ENCODE data around the gene TMPRSS3. TPM values are rescaled to one million over a fixed set of nuclear protein-coding genes. Genes with fewer than 3 reads are reported as not detected.

TMPRSS3 gene
- total RNA-seq, 2 experiments from 2014 or later: 123 to 134 TPM

DNA sequence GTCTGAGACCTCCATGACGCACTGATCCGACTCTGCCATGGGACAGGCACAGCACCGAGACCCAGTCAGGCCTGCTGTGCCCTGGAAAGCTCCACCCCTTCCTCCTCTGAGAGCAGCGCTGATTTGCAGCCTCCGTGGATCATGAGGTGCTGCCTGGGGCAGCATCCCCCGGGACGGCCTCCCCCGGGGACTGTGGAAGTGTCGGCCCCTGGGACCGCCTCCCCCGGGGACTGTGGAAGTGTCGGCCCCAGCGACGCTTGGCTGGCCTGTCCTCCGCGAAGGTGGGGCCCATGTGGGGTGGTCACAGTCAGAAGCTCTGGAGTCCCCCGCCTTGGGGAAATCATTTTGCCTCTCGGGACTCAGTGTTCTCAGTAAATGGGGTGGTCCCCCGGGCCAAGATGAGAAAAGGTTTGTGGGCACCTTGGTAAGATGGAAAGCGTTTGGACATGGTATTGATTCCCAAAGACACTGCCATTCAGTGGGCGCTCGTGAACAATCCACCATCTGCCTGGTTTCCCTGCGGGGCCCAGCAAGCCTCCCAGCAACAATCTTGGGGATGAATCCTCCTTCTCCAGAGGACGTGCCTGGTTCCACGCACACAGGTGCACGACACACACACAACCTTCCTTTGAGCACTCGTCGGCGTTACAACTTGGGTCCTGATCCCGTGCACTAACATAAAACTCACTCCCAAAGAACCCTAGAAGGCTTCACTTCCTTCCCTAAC, 48.1 kb downstream of the TMPRSS3 start:
- ChIA-PET CTCF (interaction anchor here (2.0 kb wide), 1 partner anchor 10 kb away, joined by 11 read pairs; no protein-coding TSS in a partner anchor), POLR2A (no interaction called here)
- Mint-ChIP-seq H3K27ac (no peak overlapping the region), H3K27me3 (no peaks in the 10 kb centered on the region), H3K4me1 (ENCODE audit: low read depth) (no peaks in the 10 kb centered on the region), H3K4me3 (no peak overlapping the region), H3K36me3 (ENCODE audit: low read depth) (no peaks in the 10 kb centered on the region), H3K9me3 (no peaks in the 10 kb centered on the region)
- no peak for DNase-seq
- intact Hi-C loops (cut with micrococcal nuclease): no loop called here
- TF ChIP-seq, protein P1, sequence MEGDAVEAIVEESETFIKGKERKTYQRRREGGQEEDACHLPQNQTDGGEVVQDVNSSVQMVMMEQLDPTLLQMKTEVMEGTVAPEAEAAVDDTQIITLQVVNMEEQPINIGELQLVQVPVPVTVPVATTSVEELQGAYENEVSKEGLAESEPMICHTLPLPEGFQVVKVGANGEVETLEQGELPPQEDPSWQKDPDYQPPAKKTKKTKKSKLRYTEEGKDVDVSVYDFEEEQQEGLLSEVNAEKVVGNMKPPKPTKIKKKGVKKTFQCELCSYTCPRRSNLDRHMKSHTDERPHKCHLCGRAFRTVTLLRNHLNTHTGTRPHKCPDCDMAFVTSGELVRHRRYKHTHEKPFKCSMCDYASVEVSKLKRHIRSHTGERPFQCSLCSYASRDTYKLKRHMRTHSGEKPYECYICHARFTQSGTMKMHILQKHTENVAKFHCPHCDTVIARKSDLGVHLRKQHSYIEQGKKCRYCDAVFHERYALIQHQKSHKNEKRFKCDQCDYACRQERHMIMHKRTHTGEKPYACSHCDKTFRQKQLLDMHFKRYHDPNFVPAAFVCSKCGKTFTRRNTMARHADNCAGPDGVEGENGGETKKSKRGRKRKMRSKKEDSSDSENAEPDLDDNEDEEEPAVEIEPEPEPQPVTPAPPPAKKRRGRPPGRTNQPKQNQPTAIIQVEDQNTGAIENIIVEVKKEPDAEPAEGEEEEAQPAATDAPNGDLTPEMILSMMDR (IDR thresholded peaks at IDR 0.05): no peak
- ATAC-seq: no peak

DNA sequence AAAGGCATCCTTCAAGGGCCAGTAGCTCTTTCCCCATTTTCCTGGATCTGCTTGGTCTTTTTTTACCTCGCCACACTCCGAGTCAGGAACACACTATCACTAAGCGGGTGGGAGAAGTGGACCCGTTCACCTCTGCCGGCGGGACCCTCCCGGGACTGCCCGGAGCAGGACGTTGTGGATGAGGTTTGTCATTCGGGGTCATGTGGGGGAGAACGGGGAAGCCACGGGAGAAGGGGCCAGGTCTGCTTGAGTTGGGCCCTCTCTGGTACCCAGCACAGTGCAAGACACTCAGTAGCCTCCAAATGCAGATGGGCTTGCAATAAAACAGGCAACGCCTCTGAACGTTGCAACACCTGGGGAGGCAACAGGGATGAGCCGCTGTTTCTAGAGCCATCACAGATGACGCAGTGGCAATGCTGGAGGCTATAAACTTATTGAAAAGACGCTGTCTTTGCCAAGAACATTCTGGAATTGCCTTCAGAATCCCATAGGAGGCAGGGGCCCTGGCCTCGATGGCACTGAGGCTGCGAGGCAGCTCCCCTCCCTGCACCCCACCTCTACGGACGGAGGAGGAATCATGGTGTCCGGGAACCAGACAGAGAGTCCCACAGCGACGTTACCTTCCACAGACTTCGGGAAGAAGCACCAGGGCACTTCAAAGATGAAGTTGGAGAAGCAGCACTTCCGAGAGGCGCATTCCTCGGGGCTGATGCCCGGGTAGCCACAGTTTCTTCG, 48.8 kb downstream of the TMPRSS3 start:
- POLR2A ChIA-PET: no interaction called here
- no peaks in the 10 kb centered on the region for H3K4me1 Mint-ChIP-seq (ENCODE audit: low read depth)
- no peaks in the 10 kb centered on the region for H3K36me3 Mint-ChIP-seq (ENCODE audit: low read depth)
- DNase-seq: no peak
- CTCF ChIA-PET: interaction anchor here (0.6 to 2.0 kb wide), 2 partner anchors 9 to 50 kb away, joined by 3 to 11 read pairs; no protein-coding TSS in a partner anchor
- no peak overlapping the region for H3K4me3 Mint-ChIP-seq
- no peaks in the 10 kb centered on the region for H3K9me3 Mint-ChIP-seq
- no peak for ATAC-seq
- intact Hi-C loops (cut with micrococcal nuclease): no loop called here
- H3K27me3 Mint-ChIP-seq: no peaks in the 10 kb centered on the region
- H3K27ac Mint-ChIP-seq: no peak overlapping the region
- TF ChIP-seq, protein P1 (IDR thresholded peaks at IDR 0.05): no peak

GRCh38 chr21:42346441-42346840, 49.4 kb downstream of the TMPRSS3 start:
- H3K27me3 Mint-ChIP-seq: no peaks in the 10 kb centered on the region
- TF ChIP-seq, protein P1 (IDR thresholded peaks at IDR 0.05): no peak
- ChIA-PET POLR2A (no interaction called here), CTCF (interaction anchor here (0.6 to 2.0 kb wide), 2 partner anchors 9 to 49 kb away, joined by 3 to 11 read pairs; no protein-coding TSS in a partner anchor)
- H3K9me3 Mint-ChIP-seq: no peaks in the 10 kb centered on the region
- H3K27ac Mint-ChIP-seq: no peak overlapping the region
- no peak overlapping the region for H3K4me3 Mint-ChIP-seq
- no peak for DNase-seq
- no peaks in the 10 kb centered on the region for H3K4me1 Mint-ChIP-seq (ENCODE audit: low read depth)
- H3K36me3 Mint-ChIP-seq (ENCODE audit: low read depth): no peaks in the 10 kb centered on the region
- intact Hi-C loops (cut with micrococcal nuclease): no loop called here
- ATAC-seq: no peak

DNA sequence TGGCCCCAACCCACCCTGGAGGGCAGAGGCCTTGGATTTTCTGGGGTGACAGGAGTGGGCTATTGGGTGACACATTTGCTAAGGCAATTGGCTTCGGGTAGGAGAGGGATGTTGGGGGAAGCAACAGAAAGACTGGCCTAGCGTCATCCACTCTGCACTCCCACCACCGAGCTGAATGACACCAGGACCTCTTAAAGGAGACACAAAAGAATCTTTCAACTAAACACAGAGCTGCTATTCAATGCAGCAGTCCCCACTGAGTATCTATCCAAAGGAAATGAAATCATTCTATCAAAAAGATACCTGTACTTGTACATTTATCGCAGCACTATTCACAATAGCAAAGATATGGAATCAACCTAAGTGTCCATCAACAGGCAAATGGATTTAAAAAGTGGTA, 51.2 kb downstream of the TMPRSS3 start:
- DNase-seq (no peak), ATAC-seq (no peak)
- no peak overlapping the region for H3K4me3 Mint-ChIP-seq
- no peaks in the 10 kb centered on the region for H3K27me3 Mint-ChIP-seq
- no peaks in the 10 kb centered on the region for H3K9me3 Mint-ChIP-seq
- no peaks in the 10 kb centered on the region for H3K4me1 Mint-ChIP-seq (ENCODE audit: low read depth)
- CTCF ChIA-PET: no interaction called here
- no peaks in the 10 kb centered on the region for H3K36me3 Mint-ChIP-seq (ENCODE audit: low read depth)
- POLR2A ChIA-PET: no interaction called here
- no peak overlapping the region for H3K27ac Mint-ChIP-seq
- TF ChIP-seq, protein P1 (IDR thresholded peaks at IDR 0.05): no peak
- intact Hi-C loops (cut with micrococcal nuclease): no loop called here

- Mint-ChIP-seq H3K4me3 (no peak overlapping the region), H3K4me1 (ENCODE audit: low read depth) (peaks cover 2% of the 10 kb centered on the region), H3K36me3 (ENCODE audit: low read depth) (no peaks in the 10 kb centered on the region), H3K27ac (no peak overlapping the region), H3K27me3 (no peaks in the 10 kb centered on the region), H3K9me3 (no peaks in the 10 kb centered on the region)
- DNase-seq (no peak), ATAC-seq (no peak)
- CTCF ChIA-PET: no interaction called here
- intact Hi-C loops (cut with micrococcal nuclease): no loop called here
- POLR2A ChIA-PET: no interaction called here
- TF ChIP-seq, protein P1 (IDR thresholded peaks at IDR 0.05): no peak
These were observed 51.8 kb downstream of the TMPRSS3 start for GRCh38 chr21:42343963-42344510.
